Omental fat pad (tissue), 4 donors: ENCODE data around the gene CNTNAP5. TPM values are rescaled to one million over a fixed set of nuclear protein-coding genes. Genes with fewer than 3 reads are reported as not detected.

ENCODE experiments used
- ATAC-seq: fragments of 150-250 bp; one replicate; pipeline ENCODE4 v1.9.1; 2016; ENCODE audit warnings: mild to moderate bottlenecking, moderate library complexity; ENCODE audit not compliant: low FRiP score
- DNase-seq: peaks from one replicate; pipeline ENCODE4 v3.0.0-alpha.2; 2019; ENCODE audit warnings: low spot score
- CTCF ChIP-seq, 3 donors: fragments of 450-650 bp; IDR thresholded peaks; one replicate each; pipeline ENCODE4 v1.5.1; 2016 to 2017; ENCODE audit warnings: antibody characterized with exemption in 3 of 3, mild to moderate bottlenecking in 3 of 3, moderate library complexity in 2 of 3
- total RNA-seq, 4 donors: library from RNA; depleted of rRNA; stranded (reverse); fragments of >200 nt; gene quantifications; one replicate each; pipeline ENCODE4 v1.1.0, GENCODE V29; 2016

The CNTNAP5 gene
- total RNA-seq, 4 donors from 2014 or later: not detected

- DNase-seq: no peak
- no peak for TF ChIP-seq CTCF (IDR thresholded peaks at IDR 0.05)
- no peak for ATAC-seq
Observed at GRCh38 chr2:124112966-124113365, 87.9 kb downstream of the CNTNAP5 start.

GRCh38 chr2:124120246-124120645, 95.2 kb downstream of the CNTNAP5 start:
- TF ChIP-seq CTCF (IDR thresholded peaks at IDR 0.05): no peak

GRCh38 chr2:124121106-124121505, 96.0 kb downstream of the CNTNAP5 start:
- DNase-seq (no peak), ATAC-seq (no peak)
- TF ChIP-seq CTCF (IDR thresholded peaks at IDR 0.05): no peak

More at GRCh38 chr2:124120246-124120645, 95.2 kb downstream of the CNTNAP5 start:
- ATAC-seq (no peak), DNase-seq (no peak)

- no peak for ATAC-seq
- no peak for TF ChIP-seq CTCF (IDR thresholded peaks at IDR 0.05)
Observed at GRCh38 chr2:124121760-124122275, 96.7 kb downstream of the CNTNAP5 start.

GRCh38 chr2:124122340-124122739, 97.3 kb downstream of the CNTNAP5 start:
- TF ChIP-seq CTCF (IDR thresholded peaks at IDR 0.05): no peak
- ATAC-seq (no peak), DNase-seq (no peak)

More at GRCh38 chr2:124121760-124122275, 96.7 kb downstream of the CNTNAP5 start:
- DNase-seq: no peak

GRCh38 chr2:124131276-124131675, 106.2 kb downstream of the CNTNAP5 start:
- ATAC-seq (no peak), DNase-seq (no peak)
- TF ChIP-seq CTCF (IDR thresholded peaks at IDR 0.05): no peak

- ATAC-seq: no peak
- no peak for DNase-seq
- no peak for TF ChIP-seq CTCF (IDR thresholded peaks at IDR 0.05)
Observed at GRCh38 chr2:124136110-124136509, 111.0 kb downstream of the CNTNAP5 start.
